GM06990 (cell line): ENCODE data around the gene NPAS2.

Source experiments
- DNase-seq: peaks from one replicate; pipeline ENCODE4 v3.0.0-alpha.2; 2011; ENCODE audit not compliant: insufficient read length; ENCODE audit errors: extremely low read depth
- H3K27me3 ChIP-seq: replicated peaks from 2 replicates; pipeline ENCODE4 v1.6.0; 2011; ENCODE audit warnings: low read length; ENCODE audit not compliant: control insufficient read depth, insufficient read depth
- H3K36me3 ChIP-seq: 2 replicates; pipeline ENCODE4 v1.5.1; 2011; ENCODE audit warnings: low read length; ENCODE audit not compliant: control insufficient read depth, insufficient read depth
- H3K4me3 ChIP-seq: replicated peaks from 2 replicates; pipeline ENCODE4 v1.5.1; 2011; ENCODE audit warnings: low read depth, mild to moderate bottlenecking, control low read depth, low read length
- CTCF ChIP-seq: IDR thresholded peaks from 2 replicates; pipeline ENCODE4 v1.5.1; 2011; ENCODE audit warnings: low read length, control low read depth, mild to moderate bottlenecking, inconsistent platforms; ENCODE audit not compliant: insufficient read depth, poor library complexity, severe bottlenecking

NPAS2 gene

GRCh38 chr2:100893392-100894104 is 73.6 kb downstream of the NPAS2 start:
- peak; percentile 3 for TF ChIP-seq CTCF
- DNase-seq = peak; percentile 41
- Histone ChIP-seq H3K27me3 (no peaks in the 10 kb centered on the region), H3K4me3 (no peak overlapping the region), H3K36me3 (no peaks in the 10 kb centered on the region)

- Histone ChIP-seq H3K27me3 (no peaks in the 10 kb centered on the region), H3K4me3 (no peak overlapping the region), H3K36me3 (no peaks in the 10 kb centered on the region)
- no peak for TF ChIP-seq CTCF
- DNase-seq = no peak
Observed at GRCh38 chr2:100894105-100894795, 74.3 kb downstream of the NPAS2 start.

- no peak for DNase-seq
- H3K4me3 ChIP-seq = no peak overlapping the region
- H3K27me3 ChIP-seq = no peaks in the 10 kb centered on the region
- TF ChIP-seq CTCF = no peak
- H3K36me3 ChIP-seq = no peaks in the 10 kb centered on the region
Observed at GRCh38 chr2:100894796-100895156, 74.8 kb downstream of the NPAS2 start.

GRCh38 chr2:100895402-100895801 is 75.5 kb downstream of the NPAS2 start:
- DNase-seq = no peak
- Histone ChIP-seq H3K36me3 (no peaks in the 10 kb centered on the region), H3K4me3 (no peak overlapping the region), H3K27me3 (no peaks in the 10 kb centered on the region)
- TF ChIP-seq CTCF = no peak

- no peaks in the 10 kb centered on the region for H3K36me3 ChIP-seq
- no peak for TF ChIP-seq CTCF
- H3K4me3 ChIP-seq = no peak overlapping the region
- H3K27me3 ChIP-seq = no peaks in the 10 kb centered on the region
- no peak for DNase-seq
Observed at GRCh38 chr2:100895934-100896685, 76.2 kb downstream of the NPAS2 start.
